RWPE2 (cell line): ENCODE measurements around the gene ARL15.
A peak's percentile ranks its signal among the peaks of the same experiment; 100 is the strongest.

Experiments
- ATAC-seq: fragments of 200-7000 bp; cut with Tn5 transposase; 3 replicates; pipeline ENCODE4 v1.9.1; 2021; ENCODE audit warnings: low read depth
- DNase-seq: peaks from one replicate; pipeline ENCODE4 v3.0.0-alpha.2; 2020; ENCODE audit warnings: low spot score
- H3K27ac ChIP-seq: fragments of 450-650 bp; 2 replicates; pipeline ENCODE4 v1.5.1; 2017; ENCODE audit warnings: mild to moderate bottlenecking; ENCODE audit not compliant: poor library complexity, severe bottlenecking
- H3K27me3 ChIP-seq: fragments of 250-450 bp; sonication (Bioruptor Pico); 2 replicates; pipeline ENCODE4 v1.5.1; 2021; ENCODE audit warnings: mild to moderate bottlenecking, moderate library complexity; ENCODE audit not compliant: insufficient read depth, poor library complexity, severe bottlenecking
- H3K36me3 ChIP-seq: fragments of 250-450 bp; sonication (Bioruptor Pico); 2 replicates; pipeline ENCODE4 v1.5.1; 2020; ENCODE audit warnings: low read depth, mild to moderate bottlenecking, moderate library complexity
- H3K4me1 ChIP-seq: fragments of 250-450 bp; sonication (Bioruptor Pico); 2 replicates; pipeline ENCODE4 v1.5.1; 2021; ENCODE audit warnings: mild to moderate bottlenecking, moderate library complexity; ENCODE audit not compliant: insufficient read depth, poor library complexity, severe bottlenecking
- H3K4me3 ChIP-seq: fragments of 250-450 bp; sonication (Bioruptor Pico); 2 replicates; pipeline ENCODE4 v1.5.1; 2021; ENCODE audit warnings: mild to moderate bottlenecking, moderate library complexity; ENCODE audit not compliant: severe bottlenecking
- H3K9me3 ChIP-seq: fragments of 250-450 bp; sonication (Bioruptor Pico); 2 replicates; pipeline ENCODE4 v1.5.1; 2021; ENCODE audit warnings: mild to moderate bottlenecking, moderate library complexity; ENCODE audit not compliant: severe bottlenecking
- TF ChIP-seq, protein P1 (sequence below): fragments of 450-650 bp; IDR thresholded peaks from one replicate; pipeline ENCODE4 v1.5.1; 2017; ENCODE audit warnings: mild to moderate bottlenecking, moderate library complexity; ENCODE audit not compliant: poor library complexity, severe bottlenecking

Gene ARL15

DNA sequence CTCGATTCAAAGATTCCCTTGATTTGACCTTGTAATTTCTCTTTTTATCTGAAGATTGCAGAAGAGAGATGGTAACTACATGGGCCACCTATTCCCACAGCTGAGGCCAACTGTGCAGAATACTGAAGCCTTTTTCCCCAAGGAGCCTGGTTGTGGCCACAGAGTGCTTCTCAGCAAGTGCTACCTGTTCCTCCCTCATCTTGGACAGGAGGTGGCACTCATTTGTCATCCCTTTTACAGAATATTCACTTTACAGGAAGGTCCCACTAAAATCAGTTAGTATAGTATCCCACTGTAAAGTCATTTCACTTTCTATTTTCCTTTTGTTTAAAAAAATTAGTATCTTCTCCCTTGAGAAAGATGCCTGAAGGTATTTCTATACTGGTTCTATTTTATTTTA lies 346.4 kb downstream of the ARL15 start:
- H3K36me3 ChIP-seq = no peaks in the 10 kb centered on the region
- TF ChIP-seq, protein P1, sequence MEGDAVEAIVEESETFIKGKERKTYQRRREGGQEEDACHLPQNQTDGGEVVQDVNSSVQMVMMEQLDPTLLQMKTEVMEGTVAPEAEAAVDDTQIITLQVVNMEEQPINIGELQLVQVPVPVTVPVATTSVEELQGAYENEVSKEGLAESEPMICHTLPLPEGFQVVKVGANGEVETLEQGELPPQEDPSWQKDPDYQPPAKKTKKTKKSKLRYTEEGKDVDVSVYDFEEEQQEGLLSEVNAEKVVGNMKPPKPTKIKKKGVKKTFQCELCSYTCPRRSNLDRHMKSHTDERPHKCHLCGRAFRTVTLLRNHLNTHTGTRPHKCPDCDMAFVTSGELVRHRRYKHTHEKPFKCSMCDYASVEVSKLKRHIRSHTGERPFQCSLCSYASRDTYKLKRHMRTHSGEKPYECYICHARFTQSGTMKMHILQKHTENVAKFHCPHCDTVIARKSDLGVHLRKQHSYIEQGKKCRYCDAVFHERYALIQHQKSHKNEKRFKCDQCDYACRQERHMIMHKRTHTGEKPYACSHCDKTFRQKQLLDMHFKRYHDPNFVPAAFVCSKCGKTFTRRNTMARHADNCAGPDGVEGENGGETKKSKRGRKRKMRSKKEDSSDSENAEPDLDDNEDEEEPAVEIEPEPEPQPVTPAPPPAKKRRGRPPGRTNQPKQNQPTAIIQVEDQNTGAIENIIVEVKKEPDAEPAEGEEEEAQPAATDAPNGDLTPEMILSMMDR = peak; percentile 30
- H3K4me3 ChIP-seq = no peak overlapping the region
- H3K4me1 ChIP-seq = no peaks in the 10 kb centered on the region
- no peaks in the 10 kb centered on the region for H3K9me3 ChIP-seq
- no peaks in the 10 kb centered on the region for H3K27me3 ChIP-seq
- ATAC-seq (no peak; the same call in 2 of the 3 replicates), DNase-seq (no peak)
- no peak overlapping the region for H3K27ac ChIP-seq

DNA sequence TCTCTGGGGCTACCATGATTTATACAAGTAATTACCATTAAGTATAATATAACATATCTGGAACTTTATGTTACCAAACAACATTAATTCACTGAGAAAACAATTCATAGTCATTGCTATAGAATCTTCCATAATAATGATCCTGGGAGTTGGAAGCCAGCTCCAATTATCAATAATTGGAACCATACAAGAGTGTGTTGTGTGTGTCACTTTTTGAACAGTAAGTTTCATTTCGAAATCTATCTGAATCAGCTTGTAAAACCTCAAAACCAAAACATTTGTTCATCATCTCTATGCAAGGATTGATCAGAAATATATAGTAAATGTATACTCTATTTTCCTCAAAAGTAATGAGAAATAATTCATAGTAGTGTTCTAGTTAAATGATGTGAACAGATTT lies 348.1 kb downstream of the ARL15 start:
- H3K4me1 ChIP-seq = no peaks in the 10 kb centered on the region
- TF ChIP-seq, protein P1 = no peak

DNA sequence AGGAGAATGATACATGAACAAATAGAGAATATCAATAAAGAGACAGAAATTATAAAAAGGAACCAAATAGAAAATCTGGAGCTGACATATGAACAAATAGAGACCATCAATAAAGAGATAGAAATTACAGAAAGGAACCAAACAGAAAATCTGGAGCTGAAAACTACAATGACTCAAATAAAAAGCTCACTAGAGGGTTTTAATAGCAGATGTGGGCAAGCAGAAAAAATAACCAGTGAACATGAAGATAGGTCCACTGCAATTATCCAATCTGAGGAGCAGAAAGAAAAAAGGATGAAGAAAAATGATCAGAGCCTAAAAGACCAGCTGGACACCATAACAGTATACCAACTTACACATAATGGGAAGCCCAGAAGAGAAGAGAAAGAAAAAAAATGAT lies 353.7 kb downstream of the ARL15 start:
- no peak for DNase-seq
- Histone ChIP-seq H3K9me3 (peaks cover 5% of the 10 kb centered on the region), H3K36me3 (no peaks in the 10 kb centered on the region), H3K27ac (no peak overlapping the region), H3K4me3 (no peak overlapping the region), H3K27me3 (no peaks in the 10 kb centered on the region), H3K4me1 (no peaks in the 10 kb centered on the region)
- no peak for ATAC-seq
- TF ChIP-seq, protein P1 = no peak

More for the DNA sequence above, 348.1 kb downstream of the ARL15 start:
- DNase-seq (no peak), ATAC-seq (no peak)
- no peak overlapping the region for H3K27ac ChIP-seq
- H3K9me3 ChIP-seq = no peaks in the 10 kb centered on the region
- no peak overlapping the region for H3K4me3 ChIP-seq
- H3K27me3 ChIP-seq = no peaks in the 10 kb centered on the region
- H3K36me3 ChIP-seq = no peaks in the 10 kb centered on the region

DNA sequence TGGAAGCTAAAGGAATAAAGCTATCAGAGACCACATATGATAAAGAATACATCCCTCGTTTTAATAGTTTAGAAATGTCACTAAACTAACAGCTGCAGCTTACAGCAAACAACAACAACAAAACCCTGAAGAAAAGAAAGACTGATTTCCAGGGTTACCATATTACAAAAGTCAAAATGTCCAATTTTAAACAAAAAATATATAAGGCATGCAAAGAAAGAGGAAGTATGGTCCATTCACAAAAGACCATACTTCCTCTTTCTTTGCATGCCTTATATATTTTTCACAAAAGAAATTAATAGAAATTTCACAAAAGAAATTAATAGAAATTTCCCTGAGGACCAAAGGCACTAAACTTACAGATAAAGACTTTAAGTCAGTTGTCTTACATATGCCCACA lies 354.2 kb downstream of the ARL15 start:
- ATAC-seq (no peak), DNase-seq (no peak)
- peaks cover 5% of the 10 kb centered on the region for H3K9me3 ChIP-seq
- H3K4me3 ChIP-seq = no peak overlapping the region
- no peak overlapping the region for H3K27ac ChIP-seq
- no peaks in the 10 kb centered on the region for H3K36me3 ChIP-seq
- H3K4me1 ChIP-seq = no peaks in the 10 kb centered on the region
- H3K27me3 ChIP-seq = no peaks in the 10 kb centered on the region
- TF ChIP-seq, protein P1 = no peak

DNA sequence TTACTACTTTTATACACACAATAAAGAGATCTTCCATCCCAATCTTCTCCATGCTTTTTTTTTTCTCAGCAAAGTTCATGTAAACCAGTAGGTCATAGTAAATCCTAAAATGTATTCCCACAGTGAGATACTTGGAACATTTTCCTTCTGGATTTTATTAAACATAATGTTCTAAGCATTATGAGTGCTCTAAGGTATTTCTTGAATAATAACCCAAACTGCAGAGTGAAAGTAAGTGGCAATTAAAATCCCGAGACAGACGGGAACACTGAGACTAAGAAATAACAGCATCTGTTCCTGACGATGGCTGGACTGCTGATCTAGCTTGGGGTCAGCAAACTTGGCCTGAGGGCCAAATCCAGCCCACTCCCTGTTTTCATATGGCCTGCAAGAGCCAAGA lies 359.8 kb downstream of the ARL15 start:
- Histone ChIP-seq H3K9me3 (no peaks in the 10 kb centered on the region), H3K4me3 (no peak overlapping the region), H3K4me1 (no peaks in the 10 kb centered on the region), H3K27ac (no peak overlapping the region), H3K27me3 (no peaks in the 10 kb centered on the region), H3K36me3 (no peaks in the 10 kb centered on the region)
- TF ChIP-seq, protein P1 = no peak
- ATAC-seq (no peak), DNase-seq (no peak)
